H1 (cell line): ENCODE measurements around the gene SETDB2. TPM values are rescaled to one million over a fixed set of nuclear protein-coding genes. Genes with fewer than 3 reads are reported as not detected.

Source experiments
- CTCF ChIA-PET: fragments of 300-600 bp; sonication (Branson Sonifier 250); formaldehyde crosslinking; loops from one replicate; lab custom pipeline; 2021; ENCODE audit not compliant: partially characterized antibody; lab: Charles Lee
- POLR2A ChIA-PET: fragments of 300-600 bp; sonication (Branson Sonifier 250); formaldehyde crosslinking; loops from one replicate; lab custom pipeline; 2021; ENCODE audit warnings: inconsistent platforms; ENCODE audit not compliant: partially characterized antibody; lab: Charles Lee
- DNase-seq, 2 experiments: peaks; one replicate each; pipeline versions ENCODE4 v3.0.0 to v3.0.0-alpha.2; 2010 to 2022; ENCODE audit warnings: low spot score in 2 of 2, low read depth in 1 of 2, mixed read lengths in 1 of 2
- FAIRE-seq: peaks from 2 replicates; lab custom pipeline; 2011; peaks lifted over from hg19 to GRCh38; lab: Jason Lieb, UNC
- H2AFZ ChIP-seq: 2 replicates; pipeline ENCODE4 v1.8.1; 2012; ENCODE audit warnings: low read length, inconsistent platforms
- H2AK5ac ChIP-seq: 2 replicates; pipeline ENCODE4 v1.6.1; 2013; ENCODE audit warnings: low read depth, low read length
- H2BK120ac ChIP-seq: replicated peaks from 2 replicates; pipeline ENCODE3; 2013; ENCODE audit warnings: low read depth, low read length, inconsistent platforms
- H2BK12ac ChIP-seq: 2 replicates; pipeline ENCODE4 v1.6.1; 2013; ENCODE audit warnings: low read depth, low read length
- H2BK15ac ChIP-seq: 2 replicates; pipeline ENCODE4 v1.6.1; 2013; ENCODE audit warnings: low read length
- H2BK20ac ChIP-seq: 2 replicates; pipeline ENCODE4 v1.6.1; 2013; ENCODE audit warnings: low read length
- H2BK5ac ChIP-seq: 2 replicates; pipeline ENCODE4 v1.6.1; 2013; ENCODE audit warnings: low read depth, low read length
- H3K14ac ChIP-seq: 2 replicates; pipeline ENCODE4 v1.6.1; 2013; ENCODE audit warnings: inconsistent platforms; ENCODE audit not compliant: insufficient read length
- H3K18ac ChIP-seq: 2 replicates; pipeline ENCODE4 v1.6.1; 2013; ENCODE audit warnings: low read length; ENCODE audit errors: extremely low read depth
- H3K23ac ChIP-seq: 2 replicates; pipeline ENCODE4 v1.6.1; 2013; ENCODE audit warnings: inconsistent platforms; ENCODE audit not compliant: insufficient read length
- H3K23me2 ChIP-seq: 2 replicates; pipeline ENCODE4 v1.6.1; 2013; ENCODE audit warnings: low read depth, low read length
- H3K27ac ChIP-seq: 2 replicates; pipeline ENCODE4 v1.6.1; 2011; ENCODE audit warnings: low read depth, low read length, inconsistent platforms
- H3K27me3 ChIP-seq, 4 experiments: replicated peaks in 1 of 4; 1 replicate in 1 of 4; 2 replicates in 3 of 4; pipeline versions ENCODE4 v1.6.1 to v1.8.1; 2011 to 2013; ENCODE audit warnings: low read length in 3 of 4, mild to moderate bottlenecking in 3 of 4, inconsistent platforms in 2 of 4, mixed read lengths in 2 of 4, moderate library complexity in 1 of 4; ENCODE audit not compliant: control insufficient read depth in 3 of 4, insufficient read depth in 3 of 4; ENCODE audit errors: extremely low read depth in 1 of 4
- H3K36me3 ChIP-seq, 4 experiments: 2 replicates each; pipeline versions ENCODE4 v1.6.1 to v1.8.1; 2011 to 2013; ENCODE audit warnings: mild to moderate bottlenecking in 4 of 4, low read length in 3 of 4, moderate library complexity in 2 of 4, control low read depth in 1 of 4, inconsistent platforms in 1 of 4; ENCODE audit not compliant: insufficient read depth in 4 of 4, control insufficient read depth in 2 of 4
- H3K4ac ChIP-seq: replicated peaks from 2 replicates; pipeline ENCODE3; 2013; ENCODE audit warnings: low read length, low read depth, mixed read lengths, inconsistent platforms; ENCODE audit not compliant: insufficient read length
- H3K4me1 ChIP-seq, 4 experiments: replicated peaks in 1 of 4; 1 replicate in 1 of 4; 2 replicates in 3 of 4; pipeline versions ENCODE4 v1.6.1 to v1.8.1; 2011 to 2013; ENCODE audit warnings: low read length in 3 of 4, inconsistent platforms in 2 of 4, mixed read lengths in 1 of 4; ENCODE audit not compliant: insufficient read depth in 4 of 4, control insufficient read depth in 3 of 4
- H3K4me2 ChIP-seq, 2 experiments: 2 replicates each; pipeline versions ENCODE4 v1.6.1 to v1.8.1; 2011 to 2013; ENCODE audit warnings: low read depth in 2 of 2, low read length in 2 of 2, control low read depth in 1 of 2, inconsistent platforms in 1 of 2, mild to moderate bottlenecking in 1 of 2; ENCODE audit not compliant: insufficient read depth in 1 of 2
- H3K4me3 ChIP-seq, 4 experiments: fragments of 200-600, 300-600 bp in 1 of 4; sonication (generic), shearing (Covaris generic), sonication (Bioruptor Twin) in 1 of 4; 2 replicates each; pipeline versions ENCODE4 v1.5.1 to v1.8.1; 2011 to 2016; ENCODE audit warnings: low read length in 4 of 4, low read depth in 3 of 4, control low read depth in 2 of 4, inconsistent platforms in 2 of 4, mild to moderate bottlenecking in 2 of 4, mixed read lengths in 1 of 4, moderate library complexity in 1 of 4; ENCODE audit not compliant: insufficient read depth in 2 of 4; ENCODE audit errors: extremely low read depth in 1 of 4
- H3K56ac ChIP-seq: replicated peaks from 2 replicates; pipeline ENCODE3; 2013; ENCODE audit warnings: low read depth, mild to moderate bottlenecking, mixed read lengths, low read length, inconsistent platforms; ENCODE audit not compliant: insufficient read length
- H3K79me1 ChIP-seq: 2 replicates; pipeline ENCODE4 v1.6.1; 2013; ENCODE audit warnings: low read depth, low read length, control low read depth
- H3K79me2 ChIP-seq, 2 experiments: 2 replicates each; pipeline versions ENCODE4 v1.6.1 to v1.8.1; 2012 to 2013; ENCODE audit warnings: low read length in 2 of 2, mild to moderate bottlenecking in 2 of 2, inconsistent platforms in 1 of 2; ENCODE audit not compliant: insufficient read depth in 2 of 2, control insufficient read depth in 1 of 2
- H3K9ac ChIP-seq, 4 experiments: replicated peaks in 1 of 4; 1 replicate in 1 of 4; 2 replicates in 3 of 4; pipeline versions ENCODE4 v1.6.1 to v1.8.1; 2011 to 2013; ENCODE audit warnings: low read depth in 3 of 4, low read length in 3 of 4, control low read depth in 2 of 4, mild to moderate bottlenecking in 2 of 4, moderate library complexity in 2 of 4, inconsistent platforms in 1 of 4; ENCODE audit errors: extremely low read depth in 1 of 4
- H3K9me3 ChIP-seq, 2 experiments: 2 replicates each; pipeline versions ENCODE4 v1.6.1 to v1.8.1; 2012 to 2013; ENCODE audit warnings: mild to moderate bottlenecking in 2 of 2, moderate library complexity in 2 of 2, control low read depth in 1 of 2, inconsistent platforms in 1 of 2, low read depth in 1 of 2, low read length in 1 of 2, mixed read lengths in 1 of 2; ENCODE audit not compliant: insufficient read depth in 2 of 2
- H4K20me1 ChIP-seq, 2 experiments: replicated peaks in 1 of 2; 2 replicates each; pipeline versions ENCODE3 to v1.8.1; 2011 to 2013; ENCODE audit warnings: inconsistent platforms in 2 of 2, low read length in 2 of 2, mild to moderate bottlenecking in 1 of 2; ENCODE audit not compliant: insufficient read depth in 2 of 2, control insufficient read depth in 1 of 2
- H4K5ac ChIP-seq: 2 replicates; pipeline ENCODE4 v1.6.1; 2013; ENCODE audit warnings: low read length, low read depth, mixed read lengths, inconsistent platforms; ENCODE audit not compliant: insufficient read length
- H4K8ac ChIP-seq: 2 replicates; pipeline ENCODE4 v1.8.0; 2013; ENCODE audit warnings: mild to moderate bottlenecking, moderate library complexity, low read length, inconsistent platforms; ENCODE audit not compliant: insufficient read depth; ENCODE audit errors: extremely low read depth
- H4K91ac ChIP-seq: replicated peaks from 2 replicates; pipeline ENCODE3; 2013; ENCODE audit warnings: low read length, mixed read lengths, inconsistent platforms; ENCODE audit not compliant: insufficient read length
- ATF2 ChIP-seq: IDR thresholded peaks from 2 replicates; pipeline ENCODE4 v1.6.1; 2012; ENCODE audit warnings: low read length, inconsistent platforms
- GTF2F1 ChIP-seq: IDR thresholded peaks from 2 replicates; pipeline ENCODE4 v1.6.1; 2012; ENCODE audit warnings: low read depth, low read length, improper control_type of control experiment, borderline replicate concordance
- KDM1A ChIP-seq: fragments of 200-600, 300-600 bp; sonication (generic); IDR thresholded peaks from 2 replicates; pipeline ENCODE4 v1.7.1; 2016; ENCODE audit warnings: mild to moderate bottlenecking, low read length, borderline replicate concordance
- KDM4A ChIP-seq: IDR thresholded peaks from one replicate; pipeline ENCODE4 v1.7.1; 2012; ENCODE audit warnings: low read depth, mild to moderate bottlenecking, moderate library complexity, low read length, inconsistent platforms; ENCODE audit not compliant: severe bottlenecking
- KDM5A ChIP-seq: fragments of 200-600 bp; IDR thresholded peaks from 2 replicates; pipeline ENCODE4 v1.7.1; 2012; ENCODE audit warnings: mild to moderate bottlenecking, low read length, inconsistent platforms, mixed read lengths
- MAX ChIP-seq: IDR thresholded peaks from 2 replicates; pipeline ENCODE4 v1.6.1; 2012; ENCODE audit warnings: inconsistent platforms
- PHF8 ChIP-seq: fragments of 200-600 bp; sonication (generic); conservative IDR thresholded peaks from 2 replicates; pipeline ENCODE4 v1.7.1; 2012; ENCODE audit warnings: low read depth, mild to moderate bottlenecking, inconsistent platforms, low read length, moderate library complexity
- POLR2AphosphoS5 ChIP-seq: IDR thresholded peaks from 2 replicates; pipeline ENCODE4 v1.6.1; 2011; ENCODE audit warnings: low read depth, low read length
- SIRT6 ChIP-seq: IDR thresholded peaks from one replicate; pipeline ENCODE4 v1.7.1; 2012; ENCODE audit warnings: low read length, inconsistent platforms
- SP4 ChIP-seq: IDR thresholded peaks from 2 replicates; pipeline ENCODE4 v1.6.1; 2012; ENCODE audit warnings: low read length, inconsistent platforms
- USF2 ChIP-seq: IDR thresholded peaks from 2 replicates; pipeline ENCODE4 v1.6.1; 2011; ENCODE audit warnings: low read length, improper control_type of control experiment
- WGBS, 2 experiments: shearing (Covaris generic) in 1 of 2; methylation state at CpG; one replicate each; pipeline versions ENCODE4 v1.1.6 to v1.1.7; 2013 to 2015; ENCODE audit warnings: low lambda C conversion rate in 2 of 2, mixed read lengths in 2 of 2, inconsistent platforms in 1 of 2, low coverage in 1 of 2, missing lambda C conversion rate in 1 of 2; ENCODE audit not compliant: insufficient replicate concordance in 2 of 2, insufficient coverage in 1 of 2, insufficient read length in 1 of 2; ENCODE audit errors: extremely low coverage in 1 of 2, missing lambda C conversion rate in 1 of 2; 5-methylcytosine and 5-hydroxymethylcytosine counted together
- polyA plus RNA-seq, 7 experiments: library from polyadenylated mRNA; depleted of rRNA in 3 of 7; stranded (reverse) in 5 of 7; unstranded in 2 of 7; fragments of >200 nt in 5 of 7; fragments of 200-250 nt in 2 of 7; gene quantifications; 1 replicate in 5 of 7; 2 replicates in 1 of 7; 4 replicates in 1 of 7; pipeline versions ENCODE4 v1.2.1 to v1.2.3, GENCODE V29; 2011 to 2013; ENCODE audit warnings: missing spikeins in 2 of 7, mixed read lengths in 2 of 7
- total RNA-seq: library from RNA; stranded (reverse); fragmentation: NEBNext Ultra II Directional; extraction: Animal tissue kit (Norgen Biotek cat#: 25700); gene quantifications from 2 replicates; pipeline ENCODE4 v1.2.1, GENCODE V29; 2021

The SETDB2 gene
- total and polyA plus RNA-seq, 2 of the 8 experiments (the other 6 are each of a cell fraction or from before 2014, with no cell fraction given), result 1.2 to 6.1 TPM

GRCh38 chr13:49472186-49472585, 28.1 kb downstream of the SETDB2 start:
- POLR2A ChIA-PET, result no interaction called here
- no peak overlapping the region for H2AFZ ChIP-seq
- CTCF ChIA-PET, result no interaction called here
- TF ChIP-seq GTF2F1 (no peak), SP4 (no peak), SIRT6 (no peak), MAX (no peak), ATF2 (no peak), POLR2AphosphoS5 (no peak), PHF8 (no peak), KDM1A (no peak), KDM5A (no peak), USF2 (no peak), KDM4A (no peak)

More at GRCh38 chr13:49472186-49472585, 28.1 kb downstream of the SETDB2 start:
- no peaks in the 10 kb centered on the region for H4K20me1 ChIP-seq
- H3K79me1 ChIP-seq, result no peaks in the 10 kb centered on the region
- H2AK5ac ChIP-seq, result no peak overlapping the region
- FAIRE-seq (no peak), DNase-seq (no peak)
- H4K91ac ChIP-seq, result no peak overlapping the region
- H4K5ac ChIP-seq, result no peak overlapping the region
- no peaks in the 10 kb centered on the region for H3K27me3 ChIP-seq
- H3K4me2 ChIP-seq, result no peak overlapping the region
- H3K14ac ChIP-seq, result no peak overlapping the region
- no peak overlapping the region for H2BK120ac ChIP-seq
- 72% methylated on average over 1 of the region's 1 CpG; no CpG with 5 or more reads in 1 of the 2 experiments for WGBS, 2 experiments
- no peak overlapping the region for H3K18ac ChIP-seq
- H4K8ac ChIP-seq, result no peak overlapping the region
- no peaks in the 10 kb centered on the region for H3K9me3 ChIP-seq
- 0 out of 8 replicates have a peak, but pooled peaks cover 0 to 2% (median 0%) of the 10 kb centered on the region in 4 experiments for H3K36me3 ChIP-seq
- H2BK12ac ChIP-seq, result no peak overlapping the region
- no peak overlapping the region for H3K23ac ChIP-seq
- no peak overlapping the region for H3K56ac ChIP-seq
- H3K4ac ChIP-seq, result no peak overlapping the region
- H3K27ac ChIP-seq, result no peak overlapping the region
- no peak overlapping the region for H2BK20ac ChIP-seq
- no peak overlapping the region for H3K4me3 ChIP-seq
- no peak overlapping the region for H3K9ac ChIP-seq
- H2BK15ac ChIP-seq, result no peak overlapping the region
- H2BK5ac ChIP-seq, result no peak overlapping the region
- H3K4me1 ChIP-seq, result no peaks in the 10 kb centered on the region
- H3K79me2 ChIP-seq, result no peaks in the 10 kb centered on the region
- no peaks in the 10 kb centered on the region for H3K23me2 ChIP-seq
